Astrocyte (in vitro differentiated cells and primary cell): Measurements from ENCODE around the gene CACNA1D. TPM values are rescaled to one million over a fixed set of nuclear protein-coding genes. Genes with fewer than 3 reads are reported as not detected.

Experiments
- DNase-seq: peaks from one replicate; pipeline ENCODE4 v3.0.0-alpha.2; 2010; ENCODE audit warnings: low read depth
- FAIRE-seq: peaks from 2 replicates; lab custom pipeline; 2011; peaks lifted over from hg19 to GRCh38; lab: Jason Lieb, UNC
- H2AFZ ChIP-seq: 2 replicates; pipeline ENCODE4 v1.6.0; 2012; ENCODE audit warnings: low read depth, low read length, inconsistent platforms
- H3K27ac ChIP-seq: 2 replicates; pipeline ENCODE4 v1.5.1; 2011; ENCODE audit warnings: low read depth, low read length, inconsistent platforms
- H3K27me3 ChIP-seq: 2 replicates; pipeline ENCODE4 v1.6.0; 2011; ENCODE audit warnings: low read length, inconsistent platforms; ENCODE audit not compliant: insufficient read depth
- H3K36me3 ChIP-seq: 2 replicates; pipeline ENCODE4 v1.5.1; 2011; ENCODE audit warnings: low read length, inconsistent platforms; ENCODE audit not compliant: insufficient read depth
- H3K4me1 ChIP-seq: 2 replicates; pipeline ENCODE4 v1.5.1; 2011; ENCODE audit warnings: low read length, inconsistent platforms; ENCODE audit not compliant: insufficient read depth
- H3K4me2 ChIP-seq: 2 replicates; pipeline ENCODE4 v1.6.0; 2012; ENCODE audit warnings: low read length, inconsistent platforms
- H3K4me3 ChIP-seq: 2 replicates; pipeline ENCODE4 v1.5.1; 2011; ENCODE audit warnings: low read depth, mild to moderate bottlenecking, low read length, inconsistent platforms; ENCODE audit not compliant: insufficient read depth
- H3K79me2 ChIP-seq: 2 replicates; pipeline ENCODE4 v1.6.0; 2012; ENCODE audit warnings: mild to moderate bottlenecking, low read length, inconsistent platforms; ENCODE audit not compliant: insufficient read depth
- H3K9ac ChIP-seq: 2 replicates; pipeline ENCODE4 v1.6.0; 2012; ENCODE audit warnings: mild to moderate bottlenecking, low read length, inconsistent platforms
- H3K9me3 ChIP-seq: 2 replicates; pipeline ENCODE4 v1.5.1; 2012; ENCODE audit warnings: low read depth, mild to moderate bottlenecking, low read length, inconsistent platforms; ENCODE audit not compliant: insufficient read depth
- H4K20me1 ChIP-seq: 2 replicates; pipeline ENCODE4 v1.6.0; 2012; ENCODE audit warnings: low read length, inconsistent platforms; ENCODE audit not compliant: insufficient read depth
- H3K27ac Mint-ChIP-seq: one replicate; pipeline ENCODE4 v1.8.0; 2021; ENCODE audit warnings: mild to moderate bottlenecking, mixed read lengths; ENCODE audit not compliant: unreplicated experiment
- H3K27me3 Mint-ChIP-seq: one replicate; pipeline ENCODE4 v1.8.0; 2021; ENCODE audit warnings: low read depth, mixed read lengths; ENCODE audit not compliant: unreplicated experiment
- H3K36me3 Mint-ChIP-seq: one replicate; pipeline ENCODE4 v1.8.0; 2021; ENCODE audit warnings: low read depth, mixed read lengths; ENCODE audit not compliant: unreplicated experiment
- H3K4me1 Mint-ChIP-seq: one replicate; pipeline ENCODE4 v1.8.0; 2021; ENCODE audit warnings: low read depth, mixed read lengths; ENCODE audit not compliant: unreplicated experiment
- H3K4me3 Mint-ChIP-seq: one replicate; pipeline ENCODE4 v1.8.0; 2021; ENCODE audit warnings: mild to moderate bottlenecking, moderate library complexity, mixed read lengths; ENCODE audit not compliant: unreplicated experiment
- H3K9me3 Mint-ChIP-seq: one replicate; pipeline ENCODE4 v1.8.0; 2021; ENCODE audit warnings: mild to moderate bottlenecking, mixed read lengths; ENCODE audit not compliant: unreplicated experiment
- CTCF ChIP-seq: IDR thresholded peaks from 2 replicates; pipeline ENCODE4 v1.5.1; 2011; ENCODE audit warnings: low read depth, mild to moderate bottlenecking, inconsistent platforms, low read length, moderate library complexity; ENCODE audit not compliant: insufficient read depth
- EZH2 ChIP-seq: IDR thresholded peaks from 2 replicates; pipeline ENCODE4 v1.6.1; 2012; ENCODE audit warnings: mild to moderate bottlenecking, low read length, inconsistent platforms; ENCODE audit not compliant: insufficient read depth
- total RNA-seq: library from RNA; stranded (reverse); gene quantifications from 2 replicates; pipeline ENCODE4 v1.2.1, GENCODE V29; 2021

CACNA1D gene
- total RNA-seq, 1 donor from 2014 or later = 0.41 TPM

- H3K27me3 ChIP-seq = peaks cover 12% of the 10 kb centered on the region
- Mint-ChIP-seq H3K4me3 (no peak overlapping the region), H3K27ac (no peak overlapping the region), H3K4me1 (peaks cover 1% of the 10 kb centered on the region), H3K27me3 (peaks cover 39% of the 10 kb centered on the region), H3K36me3 (no peaks in the 10 kb centered on the region), H3K9me3 (peaks cover 5% of the 10 kb centered on the region)
- H2AFZ ChIP-seq = no peak overlapping the region
- no peaks in the 10 kb centered on the region for H3K4me1 ChIP-seq
- no peak overlapping the region for H3K4me2 ChIP-seq
- H4K20me1 ChIP-seq = no peaks in the 10 kb centered on the region
- DNase-seq (no peak), FAIRE-seq (no peak)
- H3K79me2 ChIP-seq = no peaks in the 10 kb centered on the region
- no peak overlapping the region for H3K9ac ChIP-seq
- no peaks in the 10 kb centered on the region for H3K9me3 ChIP-seq
- H3K36me3 ChIP-seq = no peaks in the 10 kb centered on the region
- H3K4me3 ChIP-seq = no peak overlapping the region
- no peak for TF ChIP-seq EZH2
- TF ChIP-seq CTCF = peak; percentile 17
- H3K27ac ChIP-seq = no peak overlapping the region
These were observed 19.3 kb downstream of the CACNA1D start for GRCh38 chr3:53513556-53514190.

- DNase-seq (no peak), FAIRE-seq (no peak)
- no peak overlapping the region for H3K4me3 ChIP-seq
- peaks cover 3% of the 10 kb centered on the region for H3K27me3 ChIP-seq
- no peaks in the 10 kb centered on the region for H3K4me1 ChIP-seq
- no peak overlapping the region for H3K27ac Mint-ChIP-seq
- H3K4me1 Mint-ChIP-seq = no peaks in the 10 kb centered on the region
- no peak overlapping the region for H3K27ac ChIP-seq
- H3K79me2 ChIP-seq = no peaks in the 10 kb centered on the region
- H3K9me3 ChIP-seq = no peaks in the 10 kb centered on the region
- no peaks in the 10 kb centered on the region for H3K36me3 Mint-ChIP-seq
- no peak overlapping the region for H2AFZ ChIP-seq
- no peak overlapping the region for H3K9ac ChIP-seq
- no peaks in the 10 kb centered on the region for H4K20me1 ChIP-seq
- H3K27me3 Mint-ChIP-seq = peaks cover 40% of the 10 kb centered on the region
- H3K9me3 Mint-ChIP-seq = peaks cover 5% of the 10 kb centered on the region
- H3K4me3 Mint-ChIP-seq = no peak overlapping the region
- no peak overlapping the region for H3K4me2 ChIP-seq
- no peak for TF ChIP-seq EZH2
- TF ChIP-seq CTCF = no peak
- no peaks in the 10 kb centered on the region for H3K36me3 ChIP-seq
These were observed 21.9 kb downstream of the CACNA1D start for GRCh38 chr3:53516339-53516738.

DNA sequence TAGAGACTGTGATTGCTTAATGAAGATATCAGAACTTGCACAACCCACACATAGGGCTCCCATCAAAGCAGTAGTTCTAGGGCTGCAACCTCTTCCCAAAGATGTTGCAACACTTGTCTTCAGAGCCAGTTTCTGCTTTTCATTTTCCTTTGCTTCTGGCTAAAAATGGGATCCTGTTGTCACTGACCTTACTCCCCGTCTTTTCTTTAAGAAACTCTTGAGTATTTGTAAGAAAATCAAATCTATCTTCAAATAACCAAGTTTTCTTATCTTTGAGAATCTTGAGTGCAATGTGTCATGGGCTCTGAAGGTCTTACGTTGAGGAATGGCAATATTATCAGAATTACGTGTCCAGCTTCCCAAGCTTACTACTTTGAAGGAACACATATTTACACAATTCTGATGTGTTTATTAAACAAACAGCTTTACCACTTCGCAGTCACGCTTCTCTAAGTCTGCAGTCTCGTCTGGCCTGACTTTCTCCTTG is 24.1 kb downstream of the CACNA1D start:
- no peak overlapping the region for H3K27ac ChIP-seq
- H3K27me3 Mint-ChIP-seq = peaks cover 37% of the 10 kb centered on the region

More for the DNA sequence above, 24.1 kb downstream of the CACNA1D start:
- H3K36me3 Mint-ChIP-seq = no peaks in the 10 kb centered on the region
- H3K4me3 Mint-ChIP-seq = no peak overlapping the region
- Histone ChIP-seq H3K79me2 (no peaks in the 10 kb centered on the region), H4K20me1 (no peaks in the 10 kb centered on the region), H3K36me3 (no peaks in the 10 kb centered on the region), H3K9me3 (no peaks in the 10 kb centered on the region), H3K4me1 (no peaks in the 10 kb centered on the region), H3K27me3 (no peaks in the 10 kb centered on the region), H3K9ac (no peak overlapping the region), H3K4me2 (no peak overlapping the region), H3K4me3 (no peak overlapping the region), H2AFZ (no peak overlapping the region)
- no peak for DNase-seq
- no peak overlapping the region for H3K27ac Mint-ChIP-seq
- TF ChIP-seq EZH2 (no peak), CTCF (no peak)
- peaks cover 5% of the 10 kb centered on the region for H3K9me3 Mint-ChIP-seq
- FAIRE-seq = no peak
- H3K4me1 Mint-ChIP-seq = no peaks in the 10 kb centered on the region
